ENCODE data around the gene DRC1. TPM values are rescaled to one million over a fixed set of nuclear protein-coding genes. Genes with fewer than 3 reads are reported as not detected.

The DRC1 gene
- total RNA-seq, 1 donor = 0.36 TPM

DNA sequence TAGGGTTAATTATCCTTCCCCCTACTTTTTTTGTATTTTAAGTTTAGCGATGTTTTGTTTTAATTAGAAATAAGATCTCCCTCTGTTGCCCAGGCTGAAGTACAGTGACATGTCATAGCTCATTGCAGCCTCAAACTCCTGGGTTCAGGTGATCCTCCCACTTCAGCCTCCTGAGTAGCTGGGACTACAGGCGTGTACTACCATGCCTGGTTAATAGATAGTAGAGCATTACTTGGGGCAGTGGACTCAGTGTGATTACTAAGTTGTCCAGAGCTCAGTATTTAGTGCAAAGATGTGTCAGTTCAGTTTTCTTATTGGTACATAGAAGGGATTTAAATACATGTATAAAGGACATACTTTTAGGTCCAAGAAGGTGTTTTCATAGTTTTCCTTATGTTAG is 45.6 kb upstream of the DRC1 start:
- Histone ChIP-seq H3K79me2 (ENCODE audit: insufficient read depth, low read length) (peaks cover 92% of the 10 kb centered on the region), H2AFZ (ENCODE audit: low read length) (no peak overlapping the region), H4K20me1 (ENCODE audit: insufficient read depth, low read length) (peaks cover 32% of the 10 kb centered on the region), H3K4me3 (ENCODE audit: insufficient read depth, low read length) (no peak overlapping the region), H3K9me3 (ENCODE audit: low read depth, low read length) (no peaks in the 10 kb centered on the region), H3K4me1 (ENCODE audit: insufficient read depth, low read length) (peaks cover 23% of the 10 kb centered on the region), H3K36me3 (ENCODE audit: insufficient read depth, low read length) (no peaks in the 10 kb centered on the region), H3K27ac (ENCODE audit: low read depth, low read length) (peak overlapping the region; percentile 21), H3K4me2 (ENCODE audit: insufficient read depth, low read length) (peak overlapping the region; percentile 80), H3K27me3 (ENCODE audit: insufficient read depth, low read length) (no peaks in the 10 kb centered on the region)
- no peak for DNase-seq (ENCODE audit: insufficient read length, low spot score, missing footprints)
- TF ChIP-seq CTCF (IDR thresholded peaks at IDR 0.05; ENCODE audit: extremely low read depth, low read depth, low read length) = no peak

- no peak overlapping the region for H3K4me3 ChIP-seq (ENCODE audit: insufficient read depth, low read length)
- H3K9me3 ChIP-seq (ENCODE audit: low read depth, low read length) = no peaks in the 10 kb centered on the region
- no peak overlapping the region for H2AFZ ChIP-seq (ENCODE audit: low read length)
- no peak for DNase-seq (ENCODE audit: insufficient read length, low spot score, missing footprints)
- no peaks in the 10 kb centered on the region for H3K27me3 ChIP-seq (ENCODE audit: insufficient read depth, low read length)
- H3K4me2 ChIP-seq (ENCODE audit: insufficient read depth, low read length) = no peak overlapping the region
- peaks cover 35% of the 10 kb centered on the region for H4K20me1 ChIP-seq (ENCODE audit: insufficient read depth, low read length)
- peaks cover 23% of the 10 kb centered on the region for H3K4me1 ChIP-seq (ENCODE audit: insufficient read depth, low read length)
- no peak for TF ChIP-seq CTCF (IDR thresholded peaks at IDR 0.05; ENCODE audit: extremely low read depth, low read depth, low read length)
- peaks cover 92% of the 10 kb centered on the region for H3K79me2 ChIP-seq (ENCODE audit: insufficient read depth, low read length)
- no peak overlapping the region for H3K27ac ChIP-seq (ENCODE audit: low read depth, low read length)
- no peaks in the 10 kb centered on the region for H3K36me3 ChIP-seq (ENCODE audit: insufficient read depth, low read length)
These were observed 44.9 kb upstream of the DRC1 start for GRCh38 chr2:26356771-26357170.

GRCh38 chr2:26359886-26360473 is 41.7 kb upstream of the DRC1 start:
- no peaks in the 10 kb centered on the region for H3K9me3 ChIP-seq (ENCODE audit: low read depth, low read length)

GRCh38 chr2:26363323-26363722 is 38.4 kb upstream of the DRC1 start:
- H4K20me1 ChIP-seq (ENCODE audit: insufficient read depth, low read length) = peaks cover 56% of the 10 kb centered on the region

More at GRCh38 chr2:26359886-26360473, 41.7 kb upstream of the DRC1 start:
- Histone ChIP-seq H3K79me2 (ENCODE audit: insufficient read depth, low read length) (peaks cover 82% of the 10 kb centered on the region), H3K4me2 (ENCODE audit: insufficient read depth, low read length) (no peak overlapping the region), H3K27ac (ENCODE audit: low read depth, low read length) (no peak overlapping the region), H3K4me1 (ENCODE audit: insufficient read depth, low read length) (peaks cover 25% of the 10 kb centered on the region), H4K20me1 (ENCODE audit: insufficient read depth, low read length) (peaks cover 57% of the 10 kb centered on the region), H3K36me3 (ENCODE audit: insufficient read depth, low read length) (no peaks in the 10 kb centered on the region), H3K4me3 (ENCODE audit: insufficient read depth, low read length) (no peak overlapping the region), H2AFZ (ENCODE audit: low read length) (no peak overlapping the region), H3K27me3 (ENCODE audit: insufficient read depth, low read length) (no peaks in the 10 kb centered on the region)
- DNase-seq (ENCODE audit: insufficient read length, low spot score, missing footprints) = no peak
- TF ChIP-seq CTCF (IDR thresholded peaks at IDR 0.05; ENCODE audit: extremely low read depth, low read depth, low read length) = no peak

More at GRCh38 chr2:26363323-26363722, 38.4 kb upstream of the DRC1 start:
- Histone ChIP-seq H3K27ac (ENCODE audit: low read depth, low read length) (no peak overlapping the region), H3K79me2 (ENCODE audit: insufficient read depth, low read length) (peaks cover 58% of the 10 kb centered on the region), H3K4me3 (ENCODE audit: insufficient read depth, low read length) (no peak overlapping the region), H3K9me3 (ENCODE audit: low read depth, low read length) (no peaks in the 10 kb centered on the region), H3K27me3 (ENCODE audit: insufficient read depth, low read length) (no peaks in the 10 kb centered on the region), H3K4me2 (ENCODE audit: insufficient read depth, low read length) (no peak overlapping the region), H3K4me1 (ENCODE audit: insufficient read depth, low read length) (peaks cover 11% of the 10 kb centered on the region), H2AFZ (ENCODE audit: low read length) (no peak overlapping the region), H3K36me3 (ENCODE audit: insufficient read depth, low read length) (peaks cover 11% of the 10 kb centered on the region)
- DNase-seq (ENCODE audit: insufficient read length, low spot score, missing footprints) = peak; percentile 89
- no peak for TF ChIP-seq CTCF (IDR thresholded peaks at IDR 0.05; ENCODE audit: extremely low read depth, low read depth, low read length)
